HepG2 (cell line): Measurements from ENCODE around the gene MAPK8. TPM values are rescaled to one million over a fixed set of nuclear protein-coding genes. Genes with fewer than 3 reads are reported as not detected.

Experiments
- ATAC-seq: fragments of 200-7000 bp; cut with Tn5 transposase; 3 replicates; pipeline ENCODE4 v1.9.1; 2020; ENCODE audit warnings: mild to moderate bottlenecking, moderate library complexity
- BruUV-seq: library from RNA; stranded (reverse); fragments of 400-500 nt; replicated peaks from 2 replicates; lab custom pipeline; 2021; lab: Mats Ljungman, UMichigan
- CTCF ChIA-PET: fragments of 300-600 bp; formaldehyde crosslinking; extraction: SDS; loops from one replicate; lab custom pipeline; 2021; ENCODE audit warnings: low total read pairs, inconsistent platforms, low intra/inter-chr PET ratio; lab: Yijun Ruan, JAX
- POLR2A ChIA-PET: fragments of 350-600 bp; sonication (Branson Sonifier 250); formaldehyde crosslinking; loops from one replicate; lab custom pipeline; 2020; ENCODE audit warnings: antibody characterized with exemption, inconsistent platforms; lab: Yijun Ruan, JAX
- DNase-seq: peaks from one replicate; pipeline ENCODE4 v3.0.0-alpha.2; 2015; ENCODE audit warnings: low spot score
- FAIRE-seq: peaks from 3 replicates; lab custom pipeline; 2011; peaks lifted over from hg19 to GRCh38; lab: Jason Lieb, UNC
- H2AFZ ChIP-seq: one replicate; pipeline ENCODE4 v1.6.1; 2011; ENCODE audit warnings: low read length, inconsistent platforms
- H3K27ac ChIP-seq: fragments of 300-600 bp; 3 replicates; pipeline ENCODE4 v1.8.0; 2011; ENCODE audit warnings: mixed run types, mild to moderate bottlenecking, mixed read lengths, low read length, inconsistent platforms; ENCODE audit not compliant: insufficient read depth; ENCODE audit errors: extremely low read length
- H3K27me3 ChIP-seq, 2 experiments: fragments of 200-600 bp in 1 of 2; 2 replicates in 1 of 2; 3 replicates in 1 of 2; pipeline versions ENCODE4 v1.6.0 to v1.8.0; 2011; ENCODE audit warnings: low read length in 2 of 2, mild to moderate bottlenecking in 2 of 2, moderate library complexity in 2 of 2, inconsistent platforms in 1 of 2; ENCODE audit not compliant: insufficient read depth in 2 of 2, control insufficient read depth in 1 of 2
- H3K36me3 ChIP-seq, 2 experiments: fragments of 200-600 bp in 1 of 2; replicated peaks in 1 of 2; 2 replicates in 1 of 2; 3 replicates in 1 of 2; pipeline versions ENCODE4 v1.5.1 to v1.8.0; 2011; ENCODE audit warnings: low read length in 2 of 2, inconsistent platforms in 1 of 2; ENCODE audit not compliant: insufficient read depth in 2 of 2, control insufficient read depth in 1 of 2
- H3K4me1 ChIP-seq: 2 replicates; pipeline ENCODE4 v1.5.1; 2012; ENCODE audit warnings: low read length, inconsistent platforms; ENCODE audit not compliant: insufficient read depth
- H3K4me2 ChIP-seq: 2 replicates; pipeline ENCODE4 v1.6.0; 2011; ENCODE audit warnings: low read depth, low read length, inconsistent platforms
- H3K4me3 ChIP-seq, 3 experiments: fragments of 200-600 bp in 1 of 3; sonication (generic), shearing (Covaris generic) in 1 of 3; replicated peaks in 1 of 3; 2 replicates each; pipeline ENCODE4 v1.5.1; 2011 to 2016; ENCODE audit warnings: low read length in 3 of 3, inconsistent platforms in 2 of 3, low read depth in 2 of 3, mild to moderate bottlenecking in 2 of 3, control low read depth in 1 of 3, mixed read lengths in 1 of 3; ENCODE audit not compliant: insufficient read depth in 1 of 3
- H3K79me2 ChIP-seq: one replicate; pipeline ENCODE4 v1.6.1; 2011; ENCODE audit warnings: low read length, inconsistent platforms; ENCODE audit not compliant: insufficient read depth
- H3K9ac ChIP-seq: 2 replicates; pipeline ENCODE4 v1.6.0; 2011; ENCODE audit warnings: mild to moderate bottlenecking, low read depth, low read length, inconsistent platforms; ENCODE audit not compliant: insufficient read depth
- H3K9me3 ChIP-seq: 2 replicates; pipeline ENCODE4 v1.5.1; 2012; ENCODE audit warnings: mild to moderate bottlenecking, low read length
- H4K20me1 ChIP-seq: 2 replicates; pipeline ENCODE4 v1.6.0; 2011; ENCODE audit warnings: inconsistent platforms, mild to moderate bottlenecking, low read length, moderate library complexity; ENCODE audit not compliant: insufficient read depth
- CCDC6 ChIP-seq: sonication (generic); formaldehyde crosslinking; IDR thresholded peaks from 2 replicates; pipeline ENCODE4 v1.8.1; 2022; ENCODE audit warnings: mild to moderate bottlenecking, missing genetic modification reagents, moderate library complexity
- ELK4 ChIP-seq: sonication (generic); formaldehyde crosslinking; IDR thresholded peaks from 2 replicates; pipeline ENCODE4 v1.9.0; 2021; ENCODE audit warnings: missing genetic modification reagents, borderline replicate concordance
- HNF4A ChIP-seq: sonication (generic); formaldehyde crosslinking; IDR thresholded peaks from 2 replicates; pipeline ENCODE4 v1.4.0; 2020; ENCODE audit warnings: missing genetic modification reagents
- MAFF ChIP-seq: IDR thresholded peaks from 2 replicates; pipeline ENCODE4 v1.6.1; 2011; ENCODE audit warnings: low read depth, low read length, improper control_type of control experiment
- MAFK ChIP-seq, 2 experiments: IDR thresholded peaks in 1 of 2; conservative IDR thresholded peaks in 1 of 2; 2 replicates each; pipeline ENCODE4 v1.6.1; 2011; ENCODE audit warnings: improper control_type of control experiment in 2 of 2, low read length in 2 of 2
- SNAI1 ChIP-seq: sonication (generic); formaldehyde crosslinking; IDR thresholded peaks from 2 replicates; pipeline ENCODE4 v1.5.0; 2020; ENCODE audit warnings: mild to moderate bottlenecking, missing genetic modification reagents, borderline replicate concordance
- WGBS: methylation state at CpG from one replicate; pipeline ENCODE4 v1.1.6; 2017; ENCODE audit warnings: low lambda C conversion rate; 5-methylcytosine and 5-hydroxymethylcytosine counted together
- in situ Hi-C: cut with HindIII; loops from 2 replicates; pipeline ENCODE4 v1.10.0; 2017; ENCODE audit warnings: low pct_unique_long_range_greater_than_20kb; ENCODE audit not compliant: extremely low pct_ligation_motif_present
- intact Hi-C: fragments of 100-400 bp; cut with micrococcal nuclease; formaldehyde crosslinking; loops from one replicate; pipeline ENCODE4 v1.10.0; 2022; ENCODE audit not compliant: unreplicated experiment
- polyA plus RNA-seq, 8 experiments: library from polyadenylated mRNA; depleted of rRNA in 3 of 8; stranded (reverse) in 7 of 8; unstranded in 1 of 8; fragments of >200 nt; fragmentation: Illumina TruSeq in 4 of 8; extraction: Trizol in 4 of 8; gene quantifications; 2 replicates each; pipeline versions ENCODE4 v1.2.1 to v1.2.3, GENCODE V29; 2011 to 2016; ENCODE audit warnings: low read depth in 4 of 8, missing spikeins in 1 of 8, mixed read lengths in 1 of 8; ENCODE audit not compliant: insufficient read depth in 1 of 8
- total RNA-seq, 5 experiments: library from RNA; depleted of rRNA; stranded (reverse); fragments of >200 nt; fragmentation: Illumina TruSeq; extraction: Trizol; gene quantifications; 2 replicates each; pipeline ENCODE4 v1.2.3, GENCODE V29; 2016; ENCODE audit warnings: low read depth in 1 of 5

Gene MAPK8
- total and polyA plus RNA-seq, 2 of the 13 experiments (the other 11 are each of a cell fraction or from before 2014, with no cell fraction given): 41.6 to 47.3 TPM

- Histone ChIP-seq H3K9me3 (no peaks in the 10 kb centered on the region), H2AFZ (no peak overlapping the region), H3K27me3 (peaks cover 0 to 7% of the 10 kb centered on the region in 2 experiments; a peak in 4 of 5 replicates), H3K9ac (no peak overlapping the region), H3K4me1 (peaks cover 10% of the 10 kb centered on the region), H3K4me2 (no peak overlapping the region), H3K4me3 (no peak overlapping the region), H3K36me3 (no peaks in the 10 kb centered on the region), H3K27ac (no peak overlapping the region), H3K79me2 (peaks cover 5% of the 10 kb centered on the region), H4K20me1 (peaks cover 1% of the 10 kb centered on the region; the same call in 1 of the 2 replicates)
- no peak for FAIRE-seq
- DNase-seq: no peak
- WGBS: 67% methylated on average over 8 of the region's 8 CpGs
- in situ Hi-C loops: no loop called here
- BruUV-seq: no TSS peak
- TF ChIP-seq ELK4 (CRISPR knock-in tag): no peak
- TF ChIP-seq CCDC6 (CRISPR knock-in tag): no peak
- peak; percentile 49 to 89; a peak in 3 of 4 replicates for TF ChIP-seq MAFK (conservative IDR thresholded peaks at IDR 0.05 in 1 of 2, IDR thresholded peaks at IDR 0.05 in 1 of 2; ENCODE audit: low read length in 2 of 2)
- TF ChIP-seq MAFF: peak; percentile 87
- TF ChIP-seq HNF4A (CRISPR knock-in tag): no peak
- no peak for TF ChIP-seq SNAI1
- intact Hi-C loops: no loop called here
- ChIA-PET CTCF (no interaction called here), POLR2A (no interaction called here)
- no peak for ATAC-seq
These were observed 3.7 kb upstream of the MAPK8 start for GRCh38 chr10:48302515-48303476.
